VCaP (cell line): ENCODE results near the gene ATF7IP.
A peak's percentile ranks its signal among the peaks of the same experiment; 100 is the strongest.

Source experiments
- H3K27ac ChIP-seq: fragments of 450-650 bp; 2 replicates; pipeline ENCODE4 v1.5.1; 2017
- CTCF ChIP-seq: fragments of 450-650 bp; conservative IDR thresholded peaks from 2 replicates; pipeline ENCODE4 v1.5.1; 2017; ENCODE audit warnings: mild to moderate bottlenecking, moderate library complexity

Gene ATF7IP

GRCh38 chr12:14479004-14479403 is 113.5 kb downstream of the ATF7IP start:
- no peak overlapping the region for H3K27ac ChIP-seq
- TF ChIP-seq CTCF: no peak

- peak overlapping the region; percentile 19; the same call in 1 of the 2 replicates for H3K27ac ChIP-seq
- TF ChIP-seq CTCF: no peak
Measured at GRCh38 chr12:14481201-14481600, 115.7 kb downstream of the ATF7IP start.

- no peak for TF ChIP-seq CTCF
- no peak overlapping the region for H3K27ac ChIP-seq
Measured at GRCh38 chr12:14482361-14482760, 116.9 kb downstream of the ATF7IP start.

GRCh38 chr12:14482886-14483285 is 117.4 kb downstream of the ATF7IP start:
- TF ChIP-seq CTCF: no peak
- no peak overlapping the region for H3K27ac ChIP-seq

- no peak for TF ChIP-seq CTCF
Measured at GRCh38 chr12:14495326-14495725, 129.8 kb downstream of the ATF7IP start.

GRCh38 chr12:14505626-14506596 is 140.4 kb downstream of the ATF7IP start:
- no peak overlapping the region for H3K27ac ChIP-seq
- TF ChIP-seq CTCF: no peak

More at GRCh38 chr12:14495326-14495725, 129.8 kb downstream of the ATF7IP start:
- no peak overlapping the region for H3K27ac ChIP-seq

- TF ChIP-seq CTCF: no peak
- H3K27ac ChIP-seq: no peak overlapping the region
Measured at GRCh38 chr12:14510574-14510973, 145.1 kb downstream of the ATF7IP start.
